HG03196 (cell line): ENCODE measurements around the gene CDT1.
A peak's percentile ranks its signal among the peaks of the same experiment; 100 is the strongest.
"Not testable (repeated sequence)": the region's sequence is repeated elsewhere in the genome, so short reads cannot be mapped to it uniquely, and the experiment has no call there.

Experiments
- ATAC-seq: cut with Tn5 transposase; IDR thresholded peaks from one replicate; pipeline ENCODE4 v1.9.1; 2021; ENCODE audit not compliant: unreplicated experiment

The CDT1 gene

DNA sequence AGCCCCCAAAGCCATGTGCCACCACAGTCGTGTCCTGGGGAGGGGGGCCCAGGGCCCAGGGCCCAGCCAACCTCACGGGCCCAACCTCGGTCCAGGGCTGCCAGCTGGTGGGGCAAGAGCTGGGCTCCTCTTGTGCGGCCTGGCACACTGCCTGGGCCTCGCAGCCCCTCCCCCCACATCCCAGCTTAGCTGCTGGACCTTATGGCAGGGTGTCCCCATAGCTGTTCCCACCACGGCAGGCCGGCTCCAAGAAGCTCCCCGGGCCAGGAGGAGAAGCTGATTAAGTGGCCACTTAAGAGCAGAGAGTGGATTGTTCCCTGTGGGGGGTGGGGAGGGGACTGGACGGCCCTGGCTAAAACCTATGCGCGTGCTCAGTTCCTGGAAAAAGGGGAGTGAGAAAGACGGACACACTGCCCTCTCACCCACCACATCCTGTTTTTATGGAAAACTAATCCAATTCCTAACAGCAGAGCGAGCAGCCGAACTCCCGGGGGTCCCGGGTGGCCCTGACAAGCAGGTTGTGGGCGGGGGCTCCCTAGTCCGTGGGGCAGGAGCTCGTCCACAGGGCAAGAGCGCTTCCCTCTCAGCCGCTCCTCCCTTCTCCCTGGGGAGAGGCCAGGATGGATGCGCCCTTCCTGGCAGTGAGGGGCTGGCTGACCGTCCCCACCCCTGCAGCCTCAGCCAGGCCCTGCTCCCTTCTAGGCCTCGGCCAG is 35.4 kb upstream of the CDT1 start:
- no peak for ATAC-seq

DNA sequence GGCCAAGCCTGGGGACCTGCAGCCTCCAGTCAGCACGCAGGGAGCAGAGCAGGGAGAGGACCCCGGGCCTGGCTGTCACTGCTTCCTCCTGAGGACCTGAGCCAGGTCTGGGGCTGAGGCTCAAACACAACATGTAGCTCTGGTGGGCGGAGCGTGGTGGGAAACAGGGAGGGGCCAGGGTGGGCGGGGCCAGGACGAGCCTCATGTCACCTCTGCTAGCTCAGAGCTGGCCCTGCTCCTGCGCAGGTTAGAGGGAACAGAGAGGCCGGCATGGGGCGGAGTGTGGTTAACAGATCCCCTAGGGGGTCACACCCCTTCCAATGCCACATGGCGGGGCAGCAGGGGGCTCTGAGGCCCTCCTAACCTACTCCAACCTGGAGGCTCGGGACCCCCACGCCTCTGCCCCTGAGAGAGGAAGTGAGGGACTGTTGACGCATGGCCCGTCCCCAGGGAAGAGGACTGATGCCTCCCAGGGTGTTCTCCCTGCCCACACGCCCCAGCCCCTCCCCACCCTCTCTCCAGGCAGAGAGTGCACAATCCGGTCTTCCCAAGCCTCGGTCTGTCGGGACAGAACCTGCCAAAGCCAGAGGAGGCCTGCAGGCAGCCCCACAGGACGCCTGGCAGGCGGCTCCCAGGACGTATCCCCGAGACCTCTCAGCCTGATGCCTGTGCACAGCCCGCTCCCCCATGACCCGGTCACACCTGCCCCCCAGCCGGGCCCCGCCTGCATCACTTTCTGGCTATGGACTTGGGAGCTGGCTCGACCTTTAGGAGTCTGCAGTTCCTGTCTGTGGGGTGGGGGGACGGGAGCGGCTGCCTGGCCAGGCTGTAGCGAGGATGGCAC is 33.8 kb upstream of the CDT1 start:
- ATAC-seq = no peak

DNA sequence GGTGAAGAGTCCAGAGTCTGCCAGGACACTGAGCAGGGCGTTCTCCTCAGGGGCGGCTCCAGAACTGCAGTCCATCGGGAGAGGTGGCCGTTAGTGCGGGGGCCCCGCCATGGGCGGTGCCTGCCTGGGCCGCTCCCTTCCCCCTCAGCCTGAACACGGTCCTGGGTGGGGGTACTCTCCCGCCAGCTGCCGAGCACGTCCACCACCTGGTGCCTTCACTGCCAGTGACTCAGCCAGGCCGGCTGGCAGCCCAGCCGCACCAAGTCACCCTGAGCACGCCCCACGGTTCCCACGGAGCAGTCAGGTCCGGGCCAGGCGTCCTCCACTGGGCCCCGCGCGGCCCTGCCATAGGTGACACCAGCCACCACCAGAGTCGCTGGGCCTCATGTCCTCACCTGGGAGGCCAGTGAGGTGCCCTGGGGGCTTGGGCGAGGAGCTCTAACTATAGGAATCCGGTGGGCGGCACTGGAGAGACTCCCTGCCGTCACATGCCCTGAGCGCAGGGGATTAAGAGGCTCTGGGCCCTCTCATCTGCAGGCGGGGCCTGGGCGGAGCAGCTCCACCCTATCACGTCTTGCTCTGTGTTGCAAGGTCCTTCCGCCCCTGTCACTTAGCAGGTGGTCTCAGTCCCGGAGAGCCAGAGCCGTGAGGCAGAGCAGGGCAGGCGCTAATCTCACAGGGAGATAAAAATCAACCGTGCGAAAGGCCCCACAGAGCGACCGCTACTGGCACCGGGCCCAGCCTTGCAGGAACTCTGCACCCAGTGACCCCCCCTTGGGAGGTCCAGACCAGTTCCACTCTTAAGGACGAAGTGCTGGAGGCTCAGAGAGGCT is 32.9 kb upstream of the CDT1 start:
- ATAC-seq = no peak

DNA sequence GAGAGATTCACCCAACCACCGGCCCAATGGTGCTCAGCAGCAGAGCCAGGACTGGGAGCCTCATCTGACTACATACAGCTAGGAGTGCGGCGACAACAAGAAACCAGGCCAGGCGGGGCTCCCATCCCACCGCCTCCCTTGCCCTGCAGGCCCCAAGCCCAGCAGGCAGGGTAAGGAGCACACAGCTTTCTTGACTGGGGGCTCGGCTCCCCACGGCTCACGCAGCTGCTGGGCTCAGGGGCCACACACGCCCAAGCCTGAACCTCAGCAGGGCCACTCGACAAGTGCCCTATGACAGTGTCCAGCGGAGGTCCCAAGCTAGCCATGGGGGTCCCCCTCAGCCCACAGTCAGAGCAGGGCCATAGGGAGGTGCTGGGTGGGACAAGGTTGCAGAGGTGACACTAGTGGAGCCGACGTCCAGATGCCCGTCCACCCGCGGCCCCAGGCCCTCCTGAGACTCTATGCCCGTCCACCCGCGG is 32.3 kb upstream of the CDT1 start:
- no peak for ATAC-seq

DNA sequence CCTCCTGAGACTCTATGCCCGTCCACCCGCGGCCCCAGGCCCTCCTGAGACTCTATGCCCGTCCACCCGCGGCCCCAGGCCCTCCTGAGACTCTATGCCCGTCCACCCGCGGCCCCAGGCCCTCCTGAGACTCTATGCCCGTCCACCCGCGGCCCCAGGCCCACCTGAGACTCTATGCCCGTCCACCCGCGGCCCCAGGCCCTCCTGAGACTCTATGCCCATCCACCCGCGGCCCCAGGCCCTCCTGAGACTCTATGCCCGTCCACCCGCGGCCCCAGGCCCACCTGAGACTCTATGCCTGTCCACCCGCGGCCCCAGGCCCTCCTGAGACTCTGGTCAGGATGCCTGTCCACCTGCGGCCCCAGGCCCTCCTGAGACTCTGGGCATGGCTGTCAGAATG is 31.8 kb upstream of the CDT1 start:
- not testable (repeated sequence) for ATAC-seq

DNA sequence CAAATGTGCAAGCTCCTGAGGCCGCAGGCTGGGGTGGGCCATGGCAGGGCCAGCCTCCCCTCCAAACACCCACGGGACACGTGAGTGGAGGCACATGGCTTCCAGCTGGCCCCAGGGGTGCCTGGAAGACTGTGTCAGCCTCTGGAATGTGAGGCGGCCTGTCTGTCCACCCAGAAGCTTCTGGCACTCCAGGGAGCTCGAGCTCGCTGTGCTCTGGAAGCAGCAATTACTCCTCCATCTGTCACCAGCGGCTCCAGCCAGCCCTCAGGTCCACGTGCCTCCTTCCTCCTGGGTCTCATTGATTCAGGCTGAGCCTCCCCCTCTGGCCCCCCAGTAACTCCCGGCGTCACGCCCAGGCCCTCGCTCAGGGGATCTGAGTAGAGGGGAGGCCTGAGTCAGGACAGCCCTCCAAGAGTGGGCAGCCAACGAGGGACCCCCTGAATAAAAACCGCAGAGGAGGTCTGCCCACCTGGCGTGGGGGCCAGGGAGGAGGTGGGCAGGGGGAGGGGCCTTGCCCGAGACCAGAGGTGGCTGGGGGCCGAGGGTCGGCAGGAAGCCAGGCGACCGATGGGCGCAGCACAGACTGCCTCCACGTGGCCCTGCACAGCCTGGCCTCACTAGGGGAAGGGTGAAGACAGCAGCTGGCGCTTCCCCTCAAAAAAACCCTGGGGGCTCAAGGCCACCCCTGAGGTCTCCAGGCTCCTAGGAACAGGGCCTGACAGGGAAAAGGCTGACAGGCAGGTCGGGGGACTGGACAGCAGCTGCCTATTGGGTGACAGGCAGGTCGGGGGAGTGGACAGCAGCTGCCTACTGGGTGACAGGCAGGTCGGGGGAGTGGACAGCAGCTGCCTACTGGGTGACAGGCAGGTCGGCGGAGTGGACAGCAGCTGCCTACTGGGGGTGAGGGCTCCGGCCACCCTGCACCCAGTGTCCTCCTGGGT is 30.4 kb upstream of the CDT1 start:
- no peak for ATAC-seq

DNA sequence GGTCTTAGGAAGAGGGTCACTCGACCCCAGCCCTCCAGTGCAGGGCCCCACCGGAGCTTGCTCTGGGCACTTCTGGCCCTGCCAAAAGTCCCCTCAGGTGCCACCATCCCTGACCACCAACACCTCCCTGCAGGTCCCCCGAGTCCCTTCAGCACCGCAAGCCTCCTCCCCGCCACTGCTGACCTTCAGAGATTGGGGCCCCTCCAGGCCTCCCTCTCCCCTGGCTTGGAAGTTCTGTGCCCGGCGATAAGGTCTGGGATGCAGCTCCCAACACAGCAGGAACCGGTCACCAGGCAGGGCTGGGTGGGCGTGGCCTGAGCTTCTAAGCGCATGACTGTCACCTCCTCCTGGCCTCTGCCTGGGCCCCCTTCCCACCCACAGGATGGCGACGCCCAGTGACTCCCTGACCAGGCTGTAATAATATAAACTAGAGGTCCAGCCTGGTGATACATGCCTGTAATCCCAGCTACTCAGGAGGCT is 29.7 kb upstream of the CDT1 start:
- ATAC-seq = no peak

DNA sequence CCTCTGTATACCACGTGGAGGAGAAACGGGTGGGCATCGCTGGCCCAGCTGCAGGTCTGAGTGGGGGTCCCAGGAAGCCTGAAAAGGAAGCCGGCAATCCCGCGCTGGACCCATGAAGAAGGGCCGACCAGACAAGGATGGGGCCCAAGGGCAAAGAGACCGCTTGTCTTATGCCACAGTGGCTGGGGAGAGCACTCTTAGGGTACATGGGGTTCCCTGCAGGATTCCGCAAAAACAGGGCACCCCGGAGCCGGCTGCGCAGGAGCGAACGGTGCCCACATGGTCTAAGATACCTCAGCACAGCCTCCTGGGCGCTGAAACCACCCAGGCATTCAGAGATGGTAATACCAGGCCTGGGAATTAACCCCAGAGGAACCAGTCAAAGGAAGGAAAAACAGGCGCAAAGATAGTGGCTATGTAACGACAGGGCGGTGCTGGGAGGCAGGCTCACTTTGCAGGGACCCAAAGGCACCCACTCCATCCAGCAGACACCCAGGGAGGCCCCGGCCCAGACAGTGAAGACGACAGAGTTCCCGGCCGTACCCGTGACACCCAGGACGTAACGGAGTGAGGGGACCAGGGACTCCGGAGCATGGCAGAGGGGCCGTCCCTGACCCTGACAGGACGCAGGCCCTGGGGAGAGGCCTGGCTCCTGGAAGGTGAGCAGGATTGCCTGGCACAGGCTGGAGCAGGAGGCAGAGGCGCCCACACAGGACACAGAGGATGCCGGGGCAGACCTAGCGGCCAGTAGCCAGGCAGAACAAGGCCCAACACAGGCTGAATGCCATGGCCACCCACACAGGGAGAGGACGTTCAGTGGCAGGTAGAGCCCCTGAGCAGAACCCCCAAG is 28.8 kb upstream of the CDT1 start:
- ATAC-seq = no peak

DNA sequence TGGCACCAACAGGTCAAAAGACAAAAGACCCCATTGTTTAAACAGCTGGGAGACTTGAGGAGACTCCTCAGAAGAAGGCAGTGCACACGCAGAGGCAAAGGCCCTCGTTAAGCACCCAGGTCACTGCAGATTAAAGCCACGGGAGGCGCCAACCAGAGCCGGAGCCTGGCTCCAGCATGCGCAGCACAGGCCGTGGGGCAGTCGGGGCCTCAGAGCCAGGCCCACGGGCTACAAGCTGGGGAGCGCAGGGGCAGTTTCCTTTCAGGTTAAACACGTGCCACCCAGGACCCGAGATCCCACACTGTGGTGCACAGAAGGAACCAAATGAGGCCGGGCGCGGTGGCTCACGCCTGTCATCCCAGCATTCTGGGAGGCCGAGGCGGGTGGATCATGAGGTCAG is 27.8 kb upstream of the CDT1 start:
- no peak for ATAC-seq

DNA sequence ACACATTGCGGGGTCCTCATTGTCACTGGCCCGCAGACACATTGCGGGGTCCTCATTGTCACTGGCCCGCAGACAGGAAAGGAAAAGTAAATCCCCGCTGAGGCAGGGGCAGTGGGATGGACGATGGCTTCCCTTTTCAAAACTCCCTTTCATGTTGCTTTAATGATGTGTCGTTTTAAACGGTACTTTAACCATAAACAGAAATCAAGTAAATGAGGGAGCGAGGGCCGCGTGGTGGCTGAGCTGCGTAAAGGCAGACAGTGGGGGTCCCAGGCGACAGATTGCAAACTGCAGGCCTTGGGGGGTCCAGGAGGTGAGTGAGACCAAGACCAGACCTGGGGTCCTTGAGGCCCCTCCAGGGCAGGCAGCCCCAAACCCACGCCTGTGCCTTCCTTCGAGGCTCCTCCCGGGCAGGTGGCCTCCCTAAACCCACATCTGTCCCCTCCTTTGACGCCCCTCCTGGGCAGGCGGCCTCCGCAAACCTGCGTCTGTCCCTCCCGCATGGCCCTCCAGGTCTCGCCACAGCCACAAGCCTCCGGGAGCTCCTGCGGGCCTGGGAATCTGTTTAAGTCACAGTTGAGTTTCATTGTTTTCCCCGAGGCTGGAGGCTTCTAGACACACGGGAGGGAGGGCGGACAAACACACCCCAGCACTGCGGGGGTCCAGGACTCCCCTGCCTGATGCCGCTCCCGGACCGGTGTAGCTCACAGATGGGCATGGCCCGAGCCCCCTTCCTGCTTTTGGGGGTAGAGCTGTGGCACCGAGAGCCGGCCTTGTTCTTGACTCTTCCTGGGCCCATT is 25.9 kb upstream of the CDT1 start:
- no peak for ATAC-seq

DNA sequence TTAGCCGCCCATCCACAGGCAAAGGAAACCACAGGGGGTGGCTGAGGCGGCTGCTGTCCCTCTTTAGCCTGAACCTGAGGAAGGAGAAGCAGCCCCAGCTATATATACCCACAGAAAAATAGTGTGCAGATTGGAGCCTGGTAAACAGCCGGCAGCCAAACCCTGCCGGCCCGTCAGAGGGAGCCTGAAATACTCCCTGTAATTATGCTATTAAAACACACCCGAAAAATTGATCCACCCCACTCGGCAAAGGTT is 25.4 kb upstream of the CDT1 start:
- no peak for ATAC-seq

DNA sequence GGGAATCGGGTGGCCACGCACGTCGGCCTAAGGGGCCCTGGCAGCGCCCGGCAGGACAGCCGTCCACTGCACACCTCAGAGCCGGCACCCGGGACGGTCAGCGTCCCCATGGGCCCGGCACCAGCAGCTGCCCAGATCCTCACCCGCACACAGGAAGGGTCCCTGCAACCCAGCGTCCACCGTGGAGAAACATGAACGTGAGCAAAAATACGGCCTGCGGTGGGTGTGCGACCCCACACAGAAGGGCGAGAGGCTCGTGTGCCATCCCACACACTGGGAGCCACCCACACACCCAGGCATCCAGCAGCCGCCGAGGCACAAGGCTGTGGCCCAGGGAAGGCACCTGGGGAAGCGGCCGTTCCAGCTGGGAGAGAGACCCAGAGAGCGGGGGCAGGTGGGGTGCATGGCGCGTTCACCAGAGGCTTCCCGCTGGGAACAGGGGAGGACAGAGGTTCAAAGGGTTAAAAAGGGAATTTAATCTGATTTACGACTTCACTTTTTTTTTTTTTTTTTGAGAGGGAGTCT is 25.0 kb upstream of the CDT1 start:
- ATAC-seq = no peak

DNA sequence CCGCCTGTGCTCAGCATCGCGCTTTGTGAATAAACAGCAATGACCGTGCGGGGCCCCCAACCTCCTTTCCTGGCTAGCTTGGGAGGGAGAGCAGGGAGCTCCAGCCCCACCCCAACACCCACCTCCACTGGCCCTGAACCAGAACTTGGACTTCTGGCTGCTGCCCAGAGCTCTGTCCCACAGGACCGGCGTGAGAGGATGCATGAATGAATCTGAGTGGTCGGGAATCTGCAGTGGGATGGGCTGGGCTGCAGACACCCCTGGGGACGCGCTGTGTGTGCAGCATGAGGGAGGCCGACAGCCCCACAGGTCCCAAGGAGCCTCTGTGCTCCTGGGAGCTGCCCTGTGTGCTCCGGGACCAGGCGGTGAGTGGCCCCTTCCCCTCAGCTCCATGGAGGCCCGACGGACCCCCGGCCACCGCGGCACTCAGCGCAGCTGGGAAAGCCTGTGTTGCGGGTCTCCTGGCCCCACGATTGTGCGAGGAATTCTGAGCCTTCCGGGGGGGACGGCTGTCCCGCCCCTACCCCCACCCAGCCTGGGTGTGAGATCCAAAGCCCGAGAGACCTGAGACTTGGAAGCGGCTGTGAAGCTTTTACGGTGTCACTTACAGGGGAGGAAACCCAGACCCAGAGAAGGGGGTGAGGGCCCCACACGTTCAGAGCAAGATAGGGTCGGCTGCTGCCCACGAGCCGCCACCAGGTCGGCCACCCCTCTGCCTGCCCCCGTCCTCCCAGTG is 24.0 kb upstream of the CDT1 start:
- ATAC-seq = no peak

DNA sequence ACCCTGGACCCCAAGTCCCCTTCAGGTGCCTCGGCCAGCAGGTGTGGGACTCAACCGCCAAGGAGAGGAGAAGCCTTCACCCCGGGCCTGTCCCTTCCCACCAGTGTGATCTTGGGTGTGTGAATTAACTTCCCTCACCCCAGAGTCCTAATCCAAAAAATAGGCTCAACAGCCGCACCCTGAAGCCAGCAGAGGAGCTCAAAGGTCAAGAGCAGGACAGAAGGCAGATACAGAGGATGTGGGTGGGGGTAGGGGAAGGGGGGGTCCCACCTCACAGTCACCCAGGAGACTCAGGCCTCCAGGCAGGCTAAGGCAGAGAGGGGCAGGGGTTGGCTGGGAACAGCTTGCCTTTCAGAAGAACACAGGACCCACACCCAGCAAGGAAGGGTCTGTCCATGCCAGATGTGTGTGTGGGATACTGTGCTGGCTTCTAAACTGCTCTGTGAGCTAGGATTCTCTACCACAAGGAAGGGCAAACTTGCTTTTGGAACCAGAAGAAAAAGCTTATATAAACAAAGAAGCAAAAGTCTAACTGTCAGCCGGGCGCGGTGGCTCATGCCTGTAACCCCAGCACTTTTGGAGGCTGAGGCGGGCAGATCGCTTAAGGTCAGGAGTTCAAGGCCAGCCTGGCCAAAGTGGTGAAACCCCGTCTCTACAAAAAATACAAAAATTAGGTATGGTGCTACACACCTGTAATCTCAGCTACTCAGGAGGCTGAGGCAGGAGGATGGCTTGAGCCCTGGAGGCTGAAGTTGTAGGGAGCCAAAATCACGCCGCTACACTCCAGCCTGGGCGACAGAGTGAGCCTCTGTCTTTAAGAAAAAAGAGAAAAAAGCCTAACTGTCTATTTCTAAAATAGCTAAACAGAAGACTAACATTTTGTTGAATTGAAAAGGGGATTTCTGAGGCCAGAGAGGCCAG is 23.2 kb upstream of the CDT1 start:
- ATAC-seq = no peak

DNA sequence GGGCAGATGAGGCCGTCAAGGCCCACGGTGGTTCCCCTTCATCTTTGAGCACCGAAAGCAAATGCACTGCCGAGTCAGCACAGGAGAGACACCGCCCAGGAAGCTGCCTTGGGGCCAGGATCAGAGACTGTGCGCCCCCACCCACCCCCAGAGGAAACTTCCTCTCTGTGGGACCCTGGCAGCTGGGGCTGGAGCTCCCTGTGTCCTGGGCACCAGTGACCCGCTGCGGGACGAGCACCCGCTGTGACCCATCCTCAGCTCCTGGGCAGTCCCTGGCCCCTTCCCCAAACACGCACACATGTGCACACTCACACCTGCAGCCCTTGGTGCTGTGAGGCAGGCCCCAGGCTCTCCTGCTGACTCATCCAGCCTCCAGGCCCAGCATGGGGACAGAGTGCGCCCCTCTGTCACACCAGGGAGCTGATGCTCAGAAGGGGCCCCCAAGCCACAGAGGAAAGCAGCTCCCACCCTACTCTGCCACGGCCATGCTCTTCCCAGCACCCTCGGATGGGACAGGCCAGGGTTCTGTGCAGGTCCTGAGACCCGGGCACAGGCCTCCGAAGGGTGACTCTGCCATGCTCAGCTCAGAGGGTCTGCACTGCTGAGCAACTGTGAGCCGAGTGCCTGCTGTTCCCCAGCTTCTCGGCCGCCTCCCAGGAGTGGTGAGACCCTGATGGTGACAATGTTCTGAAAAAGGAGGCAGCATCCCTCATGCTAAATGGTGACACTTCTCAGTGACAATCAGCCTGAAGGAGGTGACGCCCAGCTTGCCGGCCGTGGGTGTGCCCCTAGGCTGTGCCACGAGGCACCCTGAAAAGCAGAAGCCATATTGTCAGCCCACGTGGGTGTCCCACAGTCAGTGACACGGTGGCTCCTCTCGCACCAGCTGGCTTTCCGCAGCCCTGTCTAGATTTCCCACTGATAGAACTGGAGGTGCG is 22.2 kb upstream of the CDT1 start:
- ATAC-seq = peak; percentile 39
